Right lobe of liver (tissue), 6 donors: ENCODE measurements around the gene KRTAP9-7. TPM values are rescaled to one million over a fixed set of nuclear protein-coding genes. Genes with fewer than 3 reads are reported as not detected.
"Not testable (repeated sequence)": the region's sequence is repeated elsewhere in the genome, so short reads cannot be mapped to it uniquely, and the experiment has no call there.

Source experiments
- ATAC-seq, 4 donors: fragments of 200-7000 bp; cut with Tn5 transposase; one replicate each; pipeline ENCODE4 v1.9.1; 2020; ENCODE audit warnings: mild to moderate bottlenecking in 4 of 4, moderate library complexity in 4 of 4
- DNase-seq, 3 donors: peaks; one replicate each; pipeline ENCODE4 v3.0.0-alpha.2; 2020
- H3K27ac ChIP-seq, 3 donors: fragments of 200-600 bp; one replicate each; pipeline ENCODE4 v1.8.0; 2022
- H3K27me3 ChIP-seq, 2 donors: fragments of 200-600 bp; one replicate each; pipeline ENCODE4 v1.8.0; 2022
- H3K36me3 ChIP-seq, 4 donors: fragments of 200-600 bp; sonication (generic) in 1 of 4; one replicate each; pipeline versions ENCODE4 v1.5.1 to v1.8.0; 2017 to 2022; ENCODE audit warnings: control low read depth in 1 of 4
- H3K4me1 ChIP-seq, 4 donors: fragments of 200-600 bp; sonication (generic) in 1 of 4; one replicate each; pipeline versions ENCODE4 v1.5.1 to v1.8.0; 2017 to 2022; ENCODE audit warnings: control low read depth in 1 of 4
- H3K4me3 ChIP-seq, 3 donors: fragments of 200-600 bp; one replicate each; pipeline ENCODE4 v1.8.0; 2022
- H3K9me3 ChIP-seq, 4 donors: fragments of 200-600 bp; sonication (generic) in 1 of 4; one replicate each; pipeline versions ENCODE4 v1.5.1 to v1.8.0; 2017 to 2022; ENCODE audit warnings: control low read depth in 1 of 4
- POLR2A ChIP-seq: fragments of 450-650 bp; IDR thresholded peaks from one replicate; pipeline ENCODE4 v1.6.1; 2017; ENCODE audit warnings: antibody characterized with exemption, mild to moderate bottlenecking
- WGBS: methylation state at CpG from one replicate; pipeline ENCODE4 v1.1.6; 2018; ENCODE audit warnings: low coverage, low lambda C conversion rate; ENCODE audit not compliant: insufficient coverage; ENCODE audit errors: missing lambda C conversion rate; 5-methylcytosine and 5-hydroxymethylcytosine counted together
- intact Hi-C, 2 donors: fragments of 100-400 bp; cut with DNase I; formaldehyde crosslinking; loops; one replicate each; pipeline versions ENCODE4 v1.11.2 to v1.14.1; 2022
- total RNA-seq, 6 experiments: library from RNA; depleted of rRNA in 2 of 6; stranded (reverse); fragments of >200 nt in 2 of 6; fragmentation: NEBNext Ultra II Directional in 3 of 6; extraction: Animal tissue kit (Norgen Biotek cat#: 25700) in 3 of 6; gene quantifications; one replicate each; pipeline versions ENCODE4 v1.1.0 to v1.2.4, GENCODE V29; 2016 to 2023
- TF ChIP-seq, protein P1 (sequence below), 4 donors: fragments of 200-600 bp in 3 of 4; fragments of 450-650 bp in 1 of 4; IDR thresholded peaks; one replicate each; pipeline versions ENCODE4 v1.5.1 to v1.8.0; 2016 to 2022; ENCODE audit warnings: antibody characterized with exemption in 4 of 4, mild to moderate bottlenecking in 2 of 4
- donor health status: DM: no; HTN: yes; CAD: no.
- donor health status: DM: no; HTN: no; CAD: no.
- donor health status: DM: no; HTN: no; CAD: no.
- donor health status: DM: no; HTN: yes; CAD: no.
- donor health status: DM: no; HTN: yes; CAD: no.

The KRTAP9-7 gene
- total RNA-seq, 6 experiments from 2014 or later = not detected

DNA sequence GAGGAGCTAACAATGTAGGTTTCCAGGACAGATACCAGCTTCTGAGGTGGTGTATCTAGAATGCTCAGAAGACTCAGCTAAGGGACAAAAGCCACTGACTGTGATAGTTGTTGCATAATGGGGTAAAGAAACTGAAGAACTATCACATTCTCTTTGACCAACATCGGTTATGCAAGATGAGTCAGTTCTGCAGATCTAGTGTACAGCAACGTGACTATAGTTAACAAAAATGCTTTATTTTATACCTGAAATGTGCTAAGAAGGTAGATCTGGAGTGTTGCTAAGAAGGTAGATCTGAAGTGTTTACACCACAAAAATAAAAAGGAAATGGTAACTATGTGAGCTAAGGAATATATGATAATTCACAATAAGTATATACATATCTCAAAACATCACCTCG, 7.8 kb upstream of the KRTAP9-7 start:
- Histone ChIP-seq H3K27ac (no peak overlapping the region), H3K27me3 (no peaks in the 10 kb centered on the region), H3K9me3 (no peaks in the 10 kb centered on the region), H3K4me3 (no peak overlapping the region), H3K36me3 (no peaks in the 10 kb centered on the region), H3K4me1 (no peaks in the 10 kb centered on the region)
- 51% methylated on average over 3 of the region's 3 CpGs for WGBS
- TF ChIP-seq POLR2A = no peak
- TF ChIP-seq, protein P1, sequence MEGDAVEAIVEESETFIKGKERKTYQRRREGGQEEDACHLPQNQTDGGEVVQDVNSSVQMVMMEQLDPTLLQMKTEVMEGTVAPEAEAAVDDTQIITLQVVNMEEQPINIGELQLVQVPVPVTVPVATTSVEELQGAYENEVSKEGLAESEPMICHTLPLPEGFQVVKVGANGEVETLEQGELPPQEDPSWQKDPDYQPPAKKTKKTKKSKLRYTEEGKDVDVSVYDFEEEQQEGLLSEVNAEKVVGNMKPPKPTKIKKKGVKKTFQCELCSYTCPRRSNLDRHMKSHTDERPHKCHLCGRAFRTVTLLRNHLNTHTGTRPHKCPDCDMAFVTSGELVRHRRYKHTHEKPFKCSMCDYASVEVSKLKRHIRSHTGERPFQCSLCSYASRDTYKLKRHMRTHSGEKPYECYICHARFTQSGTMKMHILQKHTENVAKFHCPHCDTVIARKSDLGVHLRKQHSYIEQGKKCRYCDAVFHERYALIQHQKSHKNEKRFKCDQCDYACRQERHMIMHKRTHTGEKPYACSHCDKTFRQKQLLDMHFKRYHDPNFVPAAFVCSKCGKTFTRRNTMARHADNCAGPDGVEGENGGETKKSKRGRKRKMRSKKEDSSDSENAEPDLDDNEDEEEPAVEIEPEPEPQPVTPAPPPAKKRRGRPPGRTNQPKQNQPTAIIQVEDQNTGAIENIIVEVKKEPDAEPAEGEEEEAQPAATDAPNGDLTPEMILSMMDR (IDR thresholded peaks at IDR 0.05) = no peak
- ATAC-seq (no peak), DNase-seq (no peak)
- intact Hi-C loops = no loop called here

DNA sequence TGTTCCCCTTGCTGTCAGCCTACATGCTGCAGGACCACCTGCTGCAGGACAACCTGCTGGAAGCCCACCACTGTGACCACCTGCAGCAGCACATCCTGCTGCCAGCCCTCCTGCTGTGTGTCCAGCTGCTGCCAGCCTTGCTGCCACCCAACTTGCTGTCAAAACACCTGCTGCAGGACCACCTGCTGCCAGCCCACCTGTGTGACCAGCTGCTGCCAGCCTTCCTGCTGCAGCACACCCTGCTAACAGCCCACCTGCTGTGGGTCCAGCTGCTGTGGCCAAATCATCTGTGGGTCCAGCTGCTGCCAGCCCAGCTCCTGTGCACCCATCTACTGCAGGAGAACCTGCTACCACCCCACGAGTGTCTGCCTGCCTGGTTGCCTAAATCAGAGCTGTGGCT, 4.2 kb upstream of the KRTAP9-7 start:
- H3K36me3 ChIP-seq, H3K27ac ChIP-seq, H3K4me3 ChIP-seq, ATAC-seq, H3K4me1 ChIP-seq, intact Hi-C loops, DNase-seq, H3K27me3 ChIP-seq, H3K9me3 ChIP-seq: not testable (repeated sequence)
- WGBS = no CpG with 5 or more reads among the region's 1 CpG

DNA sequence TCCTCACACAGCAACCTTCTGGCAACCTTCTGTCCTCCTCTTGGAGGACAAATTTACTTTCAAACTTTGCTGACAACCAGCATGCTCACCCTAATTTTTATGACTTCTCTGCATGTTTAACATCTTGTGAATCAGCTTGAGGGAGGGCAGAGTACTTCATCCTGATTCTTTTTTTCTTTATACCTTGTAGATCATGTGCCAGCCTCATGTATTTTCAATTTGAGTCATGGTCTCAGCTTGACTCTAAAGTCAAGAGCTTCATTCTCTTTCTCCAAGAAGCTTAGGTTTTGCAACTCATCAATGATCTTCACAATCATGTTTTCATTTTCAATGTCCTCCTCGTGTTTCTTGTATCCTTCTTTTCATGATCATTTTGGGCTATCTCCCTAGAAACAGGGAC, 3.6 kb upstream of the KRTAP9-7 start:
- Histone ChIP-seq H3K9me3 (no peaks in the 10 kb centered on the region), H3K27me3 (no peaks in the 10 kb centered on the region), H3K27ac (no peak overlapping the region), H3K36me3 (no peaks in the 10 kb centered on the region), H3K4me1 (no peaks in the 10 kb centered on the region), H3K4me3 (no peak overlapping the region)
- TF ChIP-seq POLR2A = no peak
- TF ChIP-seq, protein P1 (IDR thresholded peaks at IDR 0.05) = no peak
- no peak for ATAC-seq
- 13% methylated on average over 1 of the region's 1 CpG for WGBS
- intact Hi-C loops = no loop called here
- DNase-seq = no peak

DNA sequence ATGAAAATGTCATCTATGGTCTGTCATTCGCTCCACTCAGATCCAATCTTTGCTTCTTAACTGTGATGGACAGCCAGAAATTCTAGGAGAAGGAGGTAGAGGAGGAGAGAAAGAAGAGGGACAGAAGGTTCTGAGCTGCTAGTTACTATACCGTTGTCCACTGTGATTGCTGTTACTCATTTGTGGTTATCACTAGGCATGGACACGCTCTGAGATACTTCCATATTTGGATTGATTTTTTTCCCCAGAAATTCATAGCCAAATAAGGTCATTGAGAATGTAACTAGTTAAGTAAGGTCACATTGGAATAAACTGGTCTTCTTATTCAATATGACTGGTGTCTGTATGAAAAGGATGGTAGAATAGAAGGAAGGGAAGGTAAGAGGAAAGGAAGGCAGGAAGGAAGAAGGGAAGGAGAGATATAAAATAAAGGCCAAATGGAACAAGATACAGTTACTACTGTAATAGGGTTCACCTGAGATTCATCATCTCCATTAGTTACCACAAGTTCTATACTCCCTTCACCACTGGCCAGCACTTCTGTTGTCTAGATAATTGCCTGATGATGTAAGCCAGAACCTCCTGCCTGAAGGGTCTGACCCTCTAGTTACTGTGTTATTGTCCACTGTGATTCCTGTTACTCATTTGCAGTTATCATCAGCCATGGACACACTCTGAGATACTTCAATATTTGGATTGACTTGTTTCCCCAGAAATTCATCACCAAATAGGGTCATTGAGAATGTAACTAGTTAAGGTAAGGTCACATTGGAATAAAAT, 2.9 kb downstream of the KRTAP9-7 start:
- TF ChIP-seq, protein P1 (IDR thresholded peaks at IDR 0.05) = no peak
- no peak for TF ChIP-seq POLR2A
- 64% methylated on average over 3 of the region's 3 CpGs for WGBS
- Histone ChIP-seq H3K27ac (no peak overlapping the region), H3K9me3 (no peaks in the 10 kb centered on the region), H3K4me1 (no peaks in the 10 kb centered on the region), H3K27me3 (no peaks in the 10 kb centered on the region), H3K36me3 (no peaks in the 10 kb centered on the region), H3K4me3 (no peak overlapping the region)
- DNase-seq = no peak
- intact Hi-C loops = no loop called here
- ATAC-seq = no peak

DNA sequence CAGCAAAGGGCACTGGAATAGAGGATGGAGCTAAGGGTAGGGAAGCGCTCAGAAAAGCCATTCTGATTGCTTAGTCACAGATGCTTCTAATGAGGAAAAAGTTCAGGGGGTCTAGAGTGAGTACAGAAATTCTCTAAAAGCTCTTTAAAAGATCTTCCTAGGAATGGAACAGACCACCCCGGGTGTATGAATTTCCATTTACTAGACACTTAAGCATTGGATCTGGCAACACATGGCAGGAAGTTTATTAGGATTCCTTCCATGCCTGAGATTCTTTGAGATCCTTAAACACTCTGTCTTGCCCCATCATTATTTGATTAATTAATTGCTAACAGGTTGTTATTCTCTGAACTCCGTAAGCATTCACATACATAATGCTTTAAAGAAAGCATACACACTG, 8.5 kb downstream of the KRTAP9-7 start:
- no peaks in the 10 kb centered on the region for H3K4me1 ChIP-seq
- WGBS = 39% methylated on average over 3 of the region's 3 CpGs
- no peak for TF ChIP-seq POLR2A
- TF ChIP-seq, protein P1 (IDR thresholded peaks at IDR 0.05) = no peak
- no peak overlapping the region for H3K4me3 ChIP-seq
- no peaks in the 10 kb centered on the region for H3K9me3 ChIP-seq
- no peak for DNase-seq
- no peak for ATAC-seq
- no peak overlapping the region for H3K27ac ChIP-seq
- H3K27me3 ChIP-seq = no peaks in the 10 kb centered on the region
- intact Hi-C loops = no loop called here
- H3K36me3 ChIP-seq = no peaks in the 10 kb centered on the region
